Measurements from ENCODE around the gene NUP50.

Gene NUP50

DNA sequence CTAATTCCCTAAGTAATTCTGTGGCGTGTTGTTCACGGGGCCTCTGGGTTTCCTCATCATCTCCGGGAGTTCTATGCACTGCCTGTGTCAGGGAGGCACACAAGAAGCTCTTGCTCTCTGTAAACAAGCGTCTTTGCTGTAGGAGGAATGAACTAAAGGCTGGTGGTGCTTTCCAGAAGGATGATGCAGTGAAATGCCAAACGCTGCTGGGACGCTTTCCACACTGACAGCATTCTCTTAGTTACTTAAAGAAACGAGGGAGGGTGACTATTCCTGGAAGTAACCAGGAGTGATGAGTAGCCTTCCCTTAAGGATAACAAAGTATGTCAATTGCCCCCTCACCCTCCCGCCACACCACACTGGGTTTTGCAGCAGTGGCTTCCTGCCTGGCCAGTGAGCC, 38.5 kb upstream of the NUP50 start:
- H3K4me2 ChIP-seq (ENCODE audit: low read length): no peak overlapping the region

DNA sequence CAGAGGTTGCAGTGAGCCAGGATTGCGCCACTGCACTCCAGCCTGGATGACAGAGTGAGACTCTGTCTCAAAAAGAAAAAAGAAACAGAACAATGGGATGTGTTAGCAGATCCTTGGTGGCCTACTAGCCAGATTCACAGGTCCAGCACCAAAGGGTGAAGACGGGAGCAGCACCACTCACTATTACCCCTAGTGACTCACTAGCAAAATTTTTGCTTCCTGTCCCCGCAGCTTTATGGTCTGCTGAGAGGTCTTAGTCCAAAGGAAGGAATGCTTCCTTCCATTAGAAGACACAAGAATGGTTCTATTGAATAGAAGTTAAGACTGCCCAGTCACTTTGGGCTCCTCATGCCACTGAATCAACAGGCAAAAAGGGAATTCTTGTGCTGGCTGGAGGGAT, 35.9 kb upstream of the NUP50 start:
- Histone ChIP-seq H3K14ac (ENCODE audit: low read length) (no peak overlapping the region), H2BK12ac (ENCODE audit: low read length) (no peak overlapping the region), H3K27ac (ENCODE audit: low read depth, low read length) (no peak overlapping the region), H3K4me3 (ENCODE audit: low read depth, low read length) (no peak overlapping the region), H3K4me1 (ENCODE audit: control insufficient read depth in 1 of 2, insufficient read depth in 2 of 2, low read length in 2 of 2) (peaks cover 1 to 2% of the 10 kb centered on the region in 2 experiments), H3K27me3 (ENCODE audit: insufficient read depth, low read length) (no peaks in the 10 kb centered on the region), H3K18ac (ENCODE audit: low read length) (no peak overlapping the region), H3K4me2 (ENCODE audit: low read length) (no peak overlapping the region), H2BK5ac (ENCODE audit: low read depth, low read length, poor library complexity) (no peak overlapping the region), H2AK5ac (ENCODE audit: low read length) (no peak overlapping the region), H3K9ac (ENCODE audit: low read length) (no peak overlapping the region), H3K36me3 (ENCODE audit: control insufficient read depth in 1 of 2, insufficient read depth in 2 of 2, low read length in 2 of 2) (peaks cover 2 to 4% of the 10 kb centered on the region in 2 experiments), H2BK120ac (ENCODE audit: insufficient read depth, low read length, poor library complexity) (no peak overlapping the region), H3K79me1 (ENCODE audit: low read length) (no peaks in the 10 kb centered on the region), H2AFZ (ENCODE audit: insufficient read depth, low read length, poor library complexity) (no peak overlapping the region), H3K79me2 (ENCODE audit: control insufficient read depth, insufficient read depth, low read length, poor library complexity) (no peaks in the 10 kb centered on the region), H3K9me3 (ENCODE audit: insufficient read depth, low read depth, low read length) (no peaks in the 10 kb centered on the region), H4K12ac (ENCODE audit: low read depth, low read length) (no peak overlapping the region), H3K23ac (ENCODE audit: low read length) (no peak overlapping the region), H4K8ac (ENCODE audit: low read depth, low read length) (no peak overlapping the region), H4K91ac (ENCODE audit: low read depth, low read length) (no peak overlapping the region), H3K4ac (ENCODE audit: low read depth, low read length) (no peak overlapping the region)
- DNase-seq: no peak
- no CpG with 5 or more reads among the region's 3 CpGs for WGBS (ENCODE audit: extremely low coverage, insufficient coverage, insufficient read length)

More for the DNA sequence above, 38.5 kb upstream of the NUP50 start:
- no peaks in the 10 kb centered on the region for H3K79me2 ChIP-seq (ENCODE audit: control insufficient read depth, insufficient read depth, low read length, poor library complexity)
- no peaks in the 10 kb centered on the region for H3K36me3 ChIP-seq (ENCODE audit: control insufficient read depth in 1 of 2, insufficient read depth in 2 of 2, low read length in 2 of 2)
- no peak overlapping the region for H3K27ac ChIP-seq (ENCODE audit: low read depth, low read length)
- no CpG with 5 or more reads among the region's 8 CpGs for WGBS (ENCODE audit: extremely low coverage, insufficient coverage, insufficient read length)
- no peak overlapping the region for H2BK5ac ChIP-seq (ENCODE audit: low read depth, low read length, poor library complexity)
- H2AFZ ChIP-seq (ENCODE audit: insufficient read depth, low read length, poor library complexity): no peak overlapping the region
- H3K4ac ChIP-seq (ENCODE audit: low read depth, low read length): no peak overlapping the region
- no peak overlapping the region for H2BK120ac ChIP-seq (ENCODE audit: insufficient read depth, low read length, poor library complexity)
- no peak overlapping the region for H4K91ac ChIP-seq (ENCODE audit: low read depth, low read length)
- no peak overlapping the region for H4K12ac ChIP-seq (ENCODE audit: low read depth, low read length)
- H2AK5ac ChIP-seq (ENCODE audit: low read length): no peak overlapping the region
- no peaks in the 10 kb centered on the region for H3K79me1 ChIP-seq (ENCODE audit: low read length)
- H4K8ac ChIP-seq (ENCODE audit: low read depth, low read length): no peak overlapping the region
- no peak overlapping the region for H3K18ac ChIP-seq (ENCODE audit: low read length)
- no peaks in the 10 kb centered on the region for H3K27me3 ChIP-seq (ENCODE audit: insufficient read depth, low read length)
- H3K14ac ChIP-seq (ENCODE audit: low read length): no peak overlapping the region
- no peak overlapping the region for H2BK12ac ChIP-seq (ENCODE audit: low read length)
- H3K9me3 ChIP-seq (ENCODE audit: insufficient read depth, low read depth, low read length): no peaks in the 10 kb centered on the region
- H3K4me1 ChIP-seq (ENCODE audit: control insufficient read depth in 1 of 2, insufficient read depth in 2 of 2, low read length in 2 of 2): peaks cover 1 to 2% of the 10 kb centered on the region in 2 experiments
- peak; percentile 3 to 43 for DNase-seq
- no peak overlapping the region for H3K23ac ChIP-seq (ENCODE audit: low read length)
- no peak overlapping the region for H3K9ac ChIP-seq (ENCODE audit: low read length)
- H3K4me3 ChIP-seq (ENCODE audit: low read depth, low read length): no peak overlapping the region

DNA sequence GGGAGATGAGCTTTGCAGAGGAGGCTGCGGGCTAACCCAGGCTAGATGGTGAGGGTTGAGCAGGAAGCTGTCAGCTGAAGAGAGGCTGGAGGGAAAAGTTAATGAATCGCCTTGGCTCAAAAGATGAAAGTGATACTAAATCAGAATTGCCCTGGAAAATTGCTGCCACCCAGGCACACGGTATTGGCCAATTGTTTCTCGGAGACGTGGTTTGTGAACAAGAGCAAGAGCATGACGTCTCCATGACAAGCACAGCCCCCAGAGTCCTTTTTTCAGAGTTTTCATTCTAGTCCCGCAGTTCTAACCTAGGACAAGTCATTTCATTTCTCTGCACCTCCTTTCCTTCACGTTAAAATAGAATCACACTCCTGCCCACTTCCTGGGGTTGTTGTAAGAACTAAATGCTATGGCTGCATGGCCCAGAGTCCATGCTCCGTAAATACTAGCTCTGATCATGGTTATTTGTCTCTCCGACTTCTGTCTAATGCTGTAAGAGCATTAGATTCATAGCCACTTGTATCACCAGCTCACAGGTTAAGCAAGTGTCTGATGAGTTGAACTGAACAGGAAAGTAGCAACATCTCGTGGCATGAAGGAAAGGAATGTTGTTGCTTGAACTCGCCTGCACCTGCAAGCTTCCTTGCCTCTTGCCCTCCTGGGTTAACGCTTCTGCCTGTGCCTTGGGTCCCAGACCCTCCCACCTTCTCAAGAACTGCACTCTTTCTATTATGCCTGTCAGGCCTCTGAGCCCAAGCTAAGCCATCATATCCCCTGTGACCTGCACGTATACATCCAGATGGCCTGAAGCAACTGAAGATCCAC, 33.8 kb upstream of the NUP50 start:
- peak; percentile 6 to 42 for DNase-seq
- Histone ChIP-seq H3K27ac (ENCODE audit: low read depth, low read length) (no peak overlapping the region), H3K79me2 (ENCODE audit: control insufficient read depth, insufficient read depth, low read length, poor library complexity) (no peaks in the 10 kb centered on the region), H3K18ac (ENCODE audit: low read length) (no peak overlapping the region), H3K4ac (ENCODE audit: low read depth, low read length) (no peak overlapping the region), H4K8ac (ENCODE audit: low read depth, low read length) (no peak overlapping the region), H4K91ac (ENCODE audit: low read depth, low read length) (no peak overlapping the region), H2AFZ (ENCODE audit: insufficient read depth, low read length, poor library complexity) (no peak overlapping the region), H4K12ac (ENCODE audit: low read depth, low read length) (no peak overlapping the region), H3K36me3 (ENCODE audit: control insufficient read depth in 1 of 2, insufficient read depth in 2 of 2, low read length in 2 of 2) (peaks cover 8 to 14% of the 10 kb centered on the region in 2 experiments), H2BK120ac (ENCODE audit: insufficient read depth, low read length, poor library complexity) (no peak overlapping the region), H3K27me3 (ENCODE audit: insufficient read depth, low read length) (no peaks in the 10 kb centered on the region), H2AK5ac (ENCODE audit: low read length) (no peak overlapping the region), H3K4me2 (ENCODE audit: low read length) (no peak overlapping the region), H3K23ac (ENCODE audit: low read length) (no peak overlapping the region), H3K9ac (ENCODE audit: low read length) (no peak overlapping the region), H3K79me1 (ENCODE audit: low read length) (no peaks in the 10 kb centered on the region), H3K4me3 (ENCODE audit: low read depth, low read length) (no peak overlapping the region), H3K14ac (ENCODE audit: low read length) (no peak overlapping the region), H2BK5ac (ENCODE audit: low read depth, low read length, poor library complexity) (no peak overlapping the region), H3K9me3 (ENCODE audit: insufficient read depth, low read depth, low read length) (peaks cover 4% of the 10 kb centered on the region), H2BK12ac (ENCODE audit: low read length) (no peak overlapping the region), H3K4me1 (ENCODE audit: control insufficient read depth in 1 of 2, insufficient read depth in 2 of 2, low read length in 2 of 2) (peaks cover 1 to 2% of the 10 kb centered on the region in 2 experiments)
- no CpG with 5 or more reads among the region's 14 CpGs for WGBS (ENCODE audit: extremely low coverage, insufficient coverage, insufficient read length)

DNA sequence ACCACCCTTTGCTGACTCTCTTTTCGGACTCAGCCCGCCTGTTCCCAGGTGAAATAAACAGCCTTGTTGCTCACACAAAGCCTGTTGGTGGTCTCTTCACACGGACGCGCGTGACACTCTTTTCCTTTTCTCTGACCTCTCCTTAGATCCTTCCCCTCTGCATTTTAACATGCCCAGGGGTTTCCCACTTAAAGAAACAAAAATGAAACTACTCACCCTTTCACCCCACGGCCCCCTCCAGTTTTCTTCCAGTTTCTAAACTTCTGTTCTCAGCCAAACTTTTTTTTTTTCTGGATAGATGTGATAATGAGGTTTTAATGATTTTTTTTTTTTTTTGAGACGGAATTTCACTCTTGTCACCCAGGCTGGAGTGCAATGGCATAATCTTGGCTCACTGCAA, 32.8 kb upstream of the NUP50 start:
- no peak overlapping the region for H3K4ac ChIP-seq (ENCODE audit: low read depth, low read length)
- no peak overlapping the region for H3K14ac ChIP-seq (ENCODE audit: low read length)
- H3K79me1 ChIP-seq (ENCODE audit: low read length): no peaks in the 10 kb centered on the region
- H2AFZ ChIP-seq (ENCODE audit: insufficient read depth, low read length, poor library complexity): no peak overlapping the region
- peaks cover 4% of the 10 kb centered on the region for H3K9me3 ChIP-seq (ENCODE audit: insufficient read depth, low read depth, low read length)
- H2BK5ac ChIP-seq (ENCODE audit: low read depth, low read length, poor library complexity): no peak overlapping the region
- no peaks in the 10 kb centered on the region for H3K79me2 ChIP-seq (ENCODE audit: control insufficient read depth, insufficient read depth, low read length, poor library complexity)
- H2BK120ac ChIP-seq (ENCODE audit: insufficient read depth, low read length, poor library complexity): no peak overlapping the region
- H3K4me3 ChIP-seq (ENCODE audit: low read depth, low read length): no peak overlapping the region
- H2AK5ac ChIP-seq (ENCODE audit: low read length): no peak overlapping the region
- no peak overlapping the region for H3K27ac ChIP-seq (ENCODE audit: low read depth, low read length)
- H4K91ac ChIP-seq (ENCODE audit: low read depth, low read length): no peak overlapping the region
- H3K18ac ChIP-seq (ENCODE audit: low read length): no peak overlapping the region
- no peaks in the 10 kb centered on the region for H3K27me3 ChIP-seq (ENCODE audit: insufficient read depth, low read length)
- no peak overlapping the region for H4K12ac ChIP-seq (ENCODE audit: low read depth, low read length)
- peaks cover 1 to 2% of the 10 kb centered on the region in 2 experiments for H3K4me1 ChIP-seq (ENCODE audit: control insufficient read depth in 1 of 2, insufficient read depth in 2 of 2, low read length in 2 of 2)
- H3K36me3 ChIP-seq (ENCODE audit: control insufficient read depth in 1 of 2, insufficient read depth in 2 of 2, low read length in 2 of 2): peaks cover 8 to 14% of the 10 kb centered on the region in 2 experiments
- whole genome bisulfite sequencing (ENCODE audit: extremely low coverage, insufficient coverage, insufficient read length): no CpG with 5 or more reads among the region's 8 CpGs
- DNase-seq: no peak
- no peak overlapping the region for H2BK12ac ChIP-seq (ENCODE audit: low read length)
- H4K8ac ChIP-seq (ENCODE audit: low read depth, low read length): no peak overlapping the region
- no peak overlapping the region for H3K4me2 ChIP-seq (ENCODE audit: low read length)
- no peak overlapping the region for H3K9ac ChIP-seq (ENCODE audit: low read length)
- no peak overlapping the region for H3K23ac ChIP-seq (ENCODE audit: low read length)
